Measurements from ENCODE around the gene S1PR5.

S1PR5 gene

DNA sequence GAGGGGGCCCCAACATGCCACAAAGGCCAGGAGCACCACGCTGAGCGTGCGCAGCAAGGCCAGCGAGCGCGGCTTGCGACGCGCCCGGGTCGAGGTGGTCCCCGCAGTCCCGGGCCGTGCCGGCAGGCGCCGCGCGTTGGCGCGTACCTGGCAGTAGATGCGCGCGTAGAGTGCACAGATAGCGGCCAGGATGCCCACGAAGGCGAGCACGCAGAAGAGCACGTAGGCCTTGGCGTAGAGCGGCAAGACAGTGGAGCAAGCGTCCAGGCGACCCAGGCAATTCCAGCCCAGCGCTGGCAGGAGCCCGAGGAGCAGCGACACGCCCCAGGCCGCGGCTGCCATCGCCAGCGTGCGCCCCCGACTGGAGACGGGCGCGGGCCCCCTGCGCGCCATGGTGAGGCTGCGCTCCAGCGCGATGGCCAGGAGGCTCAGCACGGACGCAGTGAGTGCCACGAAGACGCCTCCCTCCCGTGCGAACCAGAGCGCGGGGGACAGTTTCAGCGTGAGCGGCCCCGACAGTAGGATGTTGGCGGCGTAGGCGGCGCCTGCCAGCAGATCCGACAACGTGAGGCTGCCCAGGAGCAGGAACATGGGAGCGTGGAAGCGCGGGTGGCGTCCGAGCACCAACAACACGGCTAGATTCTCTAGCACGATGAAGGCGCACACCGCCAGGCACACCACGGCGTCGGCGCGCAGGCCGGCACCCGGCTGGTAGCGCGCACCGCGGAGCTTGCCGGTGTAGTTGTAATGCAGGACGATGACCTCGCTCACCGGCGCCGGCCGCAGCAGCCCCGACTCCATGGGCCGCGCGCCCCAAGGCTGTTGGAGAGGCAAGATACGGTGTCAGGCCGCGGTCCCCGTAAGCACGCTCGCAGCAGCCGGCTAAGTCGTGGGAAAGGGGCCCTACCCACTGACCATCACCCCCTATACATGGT lies 2.8 kb downstream of the S1PR5 start:
- no peak for DNase-seq (ENCODE audit: low read depth)

GRCh38 chr19:10513223-10513622 lies 4.0 kb downstream of the S1PR5 start:
- no peak for DNase-seq (ENCODE audit: low read depth)

DNA sequence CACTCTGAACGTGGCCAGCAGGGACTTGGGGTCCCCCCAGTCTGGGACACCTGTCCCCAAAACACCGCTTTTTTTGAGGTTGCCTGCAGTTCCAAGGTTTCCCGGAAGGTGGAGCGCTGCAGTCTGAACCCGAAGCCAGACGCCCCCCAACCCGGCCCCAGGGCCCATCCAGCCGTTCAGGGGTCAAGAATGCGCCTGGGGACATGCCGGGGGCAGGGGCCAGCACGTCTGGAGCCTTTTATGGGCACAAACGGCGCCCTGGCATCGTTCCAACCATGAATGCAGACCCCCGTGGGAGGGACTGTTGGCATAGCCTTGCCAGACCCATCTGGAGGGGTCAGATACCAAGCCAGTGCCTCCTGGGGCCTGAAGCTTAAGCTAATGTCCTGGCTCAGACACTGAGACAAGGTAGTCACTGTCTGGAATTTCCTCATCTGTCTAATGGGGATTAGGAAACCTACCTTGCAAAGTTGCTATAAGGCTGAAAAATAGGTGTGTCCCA lies 6.9 kb downstream of the S1PR5 start:
- DNase-seq (ENCODE audit: low read depth): no peak

DNA sequence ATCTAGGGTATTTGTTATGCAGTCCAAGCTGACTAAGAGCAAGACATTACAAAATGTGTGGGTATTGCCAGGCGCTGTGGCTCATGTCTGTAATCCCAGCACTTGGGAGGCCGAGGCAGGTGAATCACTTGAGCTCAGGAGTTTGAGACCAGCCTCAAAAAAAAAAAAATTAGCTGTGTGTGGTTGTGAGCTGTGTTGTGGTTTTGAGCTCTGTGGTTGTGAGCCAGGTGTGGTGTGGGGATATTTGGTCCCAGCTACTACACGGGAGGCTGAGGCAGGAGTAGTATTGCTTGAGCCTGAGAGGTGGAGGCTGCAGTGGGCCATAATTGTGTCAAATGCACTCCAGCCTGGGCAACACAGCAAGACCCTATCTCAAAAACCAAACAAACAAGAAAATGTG lies 8.5 kb downstream of the S1PR5 start:
- no peak for DNase-seq (ENCODE audit: low read depth)

DNA sequence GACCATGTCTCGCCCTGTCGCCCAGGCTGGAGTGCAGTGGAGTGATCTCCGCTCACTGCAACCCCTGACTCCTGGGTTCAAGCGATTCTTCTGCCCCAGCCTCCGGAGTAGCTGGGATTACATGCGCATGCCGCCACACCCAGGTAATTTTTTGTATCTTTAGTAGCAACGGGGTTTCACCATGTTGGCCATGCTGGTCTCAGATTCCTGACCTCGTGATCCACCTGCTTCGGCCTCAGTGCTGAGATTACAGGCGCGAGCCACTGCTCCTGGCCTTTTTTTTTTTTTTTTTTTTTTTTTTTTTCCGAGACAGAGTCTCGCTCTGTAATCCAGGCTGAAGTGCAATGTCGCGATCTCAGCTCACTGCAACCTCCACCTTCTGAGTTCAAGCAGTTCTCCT lies 9.2 kb downstream of the S1PR5 start:
- no peak for DNase-seq (ENCODE audit: low read depth)

DNA sequence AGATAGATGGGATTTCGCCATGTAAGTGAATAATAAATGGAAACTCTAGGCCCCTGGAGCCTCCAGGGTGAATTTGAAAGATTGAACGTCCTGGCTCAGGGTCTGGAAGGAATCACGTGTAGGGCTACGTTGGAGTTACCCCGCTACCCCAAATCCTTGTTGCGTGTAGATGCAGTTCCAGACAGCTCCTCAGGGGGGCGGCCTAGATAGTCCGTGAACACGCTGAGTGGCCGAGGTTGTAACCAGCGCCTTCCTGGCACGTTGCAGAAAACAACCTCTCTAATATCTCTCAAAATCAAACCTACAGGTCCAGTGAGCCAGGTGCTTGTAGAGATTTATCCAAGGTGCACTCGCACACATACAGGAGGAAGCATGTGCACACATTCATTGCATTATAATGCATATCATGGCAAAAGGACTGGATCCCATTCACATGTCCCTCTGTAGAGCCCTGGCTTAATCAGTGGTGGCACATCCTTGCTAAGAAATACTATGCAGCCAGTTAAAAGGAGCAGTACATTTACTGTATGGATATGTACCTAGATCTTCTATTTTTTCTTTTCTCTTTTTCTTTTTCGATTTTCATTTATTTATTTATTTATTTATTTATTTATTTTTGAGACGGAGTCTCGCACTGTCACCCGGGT lies 11.5 kb downstream of the S1PR5 start:
- peak; percentile 60 for DNase-seq (ENCODE audit: low read depth)

DNA sequence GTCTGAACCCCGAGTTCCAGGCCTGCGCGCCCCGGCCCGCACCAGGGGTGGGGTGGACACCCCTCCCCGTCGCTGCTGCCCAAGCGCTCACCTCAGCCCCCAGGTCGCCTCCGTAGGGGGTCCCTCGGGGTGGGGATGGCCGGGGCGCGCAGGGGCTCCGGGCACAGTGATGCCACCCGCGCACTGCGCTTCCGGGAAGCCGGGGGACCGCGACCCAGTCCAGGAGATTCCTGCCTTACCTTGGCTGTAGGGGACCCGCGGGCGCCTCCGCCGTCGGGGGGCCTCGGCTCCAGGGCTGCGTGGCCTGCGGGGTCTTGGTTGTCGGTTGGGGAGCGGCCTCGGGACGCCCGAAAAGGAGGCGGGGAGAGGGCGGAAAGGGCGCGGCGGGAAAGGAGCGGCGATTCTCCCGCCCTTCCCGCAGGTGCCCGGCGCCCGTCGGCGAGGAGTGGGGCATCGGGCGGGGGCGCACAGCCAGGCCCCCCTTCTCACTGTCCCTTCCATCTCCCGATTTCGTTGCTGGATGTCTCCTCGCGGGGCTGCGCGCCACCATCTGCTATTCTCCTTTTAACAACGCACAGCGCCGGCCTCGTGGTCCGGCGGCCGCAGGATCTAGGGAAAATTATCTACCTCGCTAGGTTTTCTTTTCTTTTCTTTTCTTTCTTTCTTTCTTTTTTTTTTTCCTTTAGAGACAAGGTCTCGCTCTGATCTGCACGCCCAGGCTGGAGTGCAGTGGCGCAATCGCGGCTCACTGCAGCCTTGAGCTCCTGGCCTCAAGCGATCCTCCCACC lies 14.1 kb downstream of the S1PR5 start, which contains the start of gene KEAP1:
Gene KEAP1, minus strand, starts transcription at position 355 of the 788 bp plus-strand sequence. CDS start 3,323 bp downstream, outside the sequence.
- DNase-seq (ENCODE audit: low read depth): no peak

DNA sequence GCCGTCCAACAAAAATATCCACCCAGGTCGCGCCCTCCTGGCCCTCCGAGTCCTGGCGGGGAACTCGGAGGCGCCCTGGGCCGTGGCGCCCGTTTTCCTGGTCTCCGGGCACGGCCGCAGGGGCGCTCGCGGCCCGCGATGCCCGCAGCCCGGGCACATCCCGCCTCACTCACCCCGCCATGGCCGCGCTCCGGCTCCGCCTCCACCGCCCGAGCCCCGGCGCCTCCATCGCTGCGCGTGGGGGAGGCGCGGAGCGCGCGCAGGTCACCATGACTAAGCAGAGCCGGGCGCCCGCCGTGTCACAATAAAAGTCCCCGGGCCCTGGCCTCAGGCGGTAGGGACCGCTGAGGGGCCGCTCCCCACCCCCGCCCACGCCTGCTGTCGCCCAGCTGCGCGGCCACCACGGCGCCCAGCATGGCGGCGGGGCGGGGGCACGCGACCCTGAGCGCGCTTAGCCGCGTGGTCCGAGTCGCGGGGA lies 14.7 kb downstream of the S1PR5 start:
- DNase-seq (ENCODE audit: low read depth): peak; percentile 71

DNA sequence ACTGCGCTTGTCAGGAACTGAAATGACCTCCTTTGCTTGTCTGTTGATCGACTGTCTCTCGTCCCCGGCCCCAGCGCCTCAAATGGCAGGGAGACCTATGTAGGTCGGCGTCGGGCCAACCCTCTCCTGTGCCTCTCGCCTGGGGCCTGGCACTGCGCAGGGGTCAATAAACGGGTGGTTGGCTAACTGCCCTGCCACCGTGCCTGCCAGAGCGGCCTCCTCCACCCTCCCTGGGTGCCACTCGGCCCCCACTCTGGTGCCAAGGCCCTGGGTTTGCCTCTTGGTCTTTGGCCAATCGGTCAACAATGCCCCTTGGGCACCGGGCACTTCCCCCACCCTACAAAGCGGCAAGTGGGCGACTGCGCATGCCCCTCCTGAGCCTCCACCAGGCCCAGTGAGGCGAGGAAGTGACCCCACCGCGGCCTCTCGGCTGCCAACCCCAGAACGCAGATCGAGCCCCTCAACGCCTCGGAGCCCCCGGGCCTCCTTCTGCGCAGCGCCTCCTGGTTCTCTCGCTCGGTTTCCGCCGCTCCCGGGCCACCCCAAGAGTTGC lies 15.2 kb downstream of the S1PR5 start:
- no peak for DNase-seq (ENCODE audit: low read depth)

GRCh38 chr19:10500247-10500592 lies 17.0 kb downstream of the S1PR5 start:
- DNase-seq (ENCODE audit: low read depth): no peak

- no peak for DNase-seq (ENCODE audit: low read depth)
Observed at GRCh38 chr19:10499550-10500246, 17.5 kb downstream of the S1PR5 start.

GRCh38 chr19:10497371-10497770 lies 19.9 kb downstream of the S1PR5 start:
- DNase-seq (ENCODE audit: low read depth): no peak

GRCh38 chr19:10491472-10492047 lies 25.7 kb downstream of the S1PR5 start:
- DNase-seq (ENCODE audit: low read depth): no peak

GRCh38 chr19:10486551-10486950 lies 30.7 kb downstream of the S1PR5 start:
- DNase-seq (ENCODE audit: low read depth): no peak

DNA sequence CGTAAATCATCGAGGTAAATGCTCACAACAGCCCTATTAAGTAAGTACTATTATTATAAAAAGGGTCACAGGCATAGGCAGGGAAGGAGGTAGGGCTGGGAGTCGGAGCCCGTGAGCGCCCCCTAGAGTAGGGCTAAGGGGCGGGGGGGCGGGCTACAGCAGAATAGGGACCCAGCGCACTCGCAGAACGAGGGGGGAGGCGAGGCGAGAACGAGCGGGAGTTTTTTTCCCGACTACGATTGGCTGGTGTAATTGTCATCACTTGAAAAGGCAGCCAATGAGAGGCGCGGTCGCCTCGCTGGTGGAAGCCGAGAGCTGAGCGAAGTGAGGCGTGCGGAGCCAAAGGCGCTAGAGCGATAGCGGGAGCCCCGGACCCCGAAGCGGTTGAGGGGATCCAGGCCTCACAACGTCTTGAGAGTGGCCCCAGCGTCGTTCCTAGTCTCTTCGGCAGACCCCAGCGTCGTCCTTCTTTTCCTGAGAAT lies 38.3 kb downstream of the S1PR5 start:
- peak; percentile 54 for DNase-seq (ENCODE audit: low read depth)

DNA sequence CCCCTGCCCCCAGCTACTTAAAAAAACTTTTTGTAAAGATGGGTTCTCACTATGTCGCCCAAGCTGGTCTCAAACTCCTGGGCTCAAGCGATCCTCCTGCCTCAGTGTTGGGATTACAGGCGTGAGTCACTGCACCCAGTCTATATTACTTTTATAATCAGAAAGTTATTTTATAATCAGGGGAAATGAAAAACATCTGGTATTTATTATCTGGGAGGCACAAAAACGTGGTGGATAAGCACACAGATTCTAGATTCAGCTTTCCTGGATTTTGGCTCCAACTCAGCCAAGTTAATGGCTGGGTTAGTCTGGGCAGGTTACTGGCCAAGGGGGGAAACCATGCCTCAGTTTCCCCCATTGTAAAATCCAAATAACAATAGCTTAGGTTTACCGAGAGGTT lies 38.8 kb downstream of the S1PR5 start:
- DNase-seq (ENCODE audit: low read depth): no peak

DNA sequence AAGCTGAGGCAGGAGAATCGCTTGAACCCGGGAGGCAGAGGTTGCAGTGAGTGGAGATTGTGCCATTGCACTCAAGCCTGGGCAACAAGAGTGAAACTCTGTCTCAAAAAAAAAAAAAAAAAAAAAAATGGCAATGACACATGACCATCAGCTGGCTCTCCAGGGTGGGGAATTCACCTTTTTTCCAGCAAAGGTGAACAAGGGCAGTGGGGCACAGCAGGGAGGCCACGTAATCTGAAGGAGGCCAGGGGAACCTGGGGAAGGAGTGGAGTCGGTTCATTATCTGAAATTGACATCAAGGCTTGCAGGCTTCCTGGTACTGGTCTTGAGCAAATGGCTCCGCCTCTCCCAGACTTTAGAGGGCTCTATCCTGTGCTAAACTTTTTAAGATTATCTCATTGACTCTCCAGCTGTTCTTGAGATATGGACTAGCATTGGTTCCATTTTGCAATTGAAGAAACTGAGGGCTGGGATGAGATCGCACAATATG lies 42.2 kb downstream of the S1PR5 start:
- DNase-seq (ENCODE audit: low read depth): no peak

DNA sequence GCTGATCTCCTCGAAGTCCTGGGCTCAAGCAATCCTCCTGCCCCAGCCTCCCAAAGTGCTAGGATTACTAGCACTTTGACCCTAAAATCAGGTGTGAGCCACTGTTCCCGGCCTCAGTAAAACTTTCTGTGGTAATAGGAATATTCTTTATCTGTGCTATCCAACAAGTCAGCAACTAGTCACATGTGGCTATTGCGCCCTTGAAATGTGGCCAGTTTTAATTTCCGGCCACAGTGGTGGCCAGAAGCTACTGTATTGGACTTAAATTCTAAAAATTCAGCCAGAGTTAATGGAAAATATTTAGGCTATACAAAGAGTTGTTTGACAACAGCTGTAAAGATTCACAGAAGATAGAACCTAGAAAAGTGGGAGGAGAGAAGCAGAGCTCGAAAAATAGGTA lies 44.1 kb downstream of the S1PR5 start:
- DNase-seq (ENCODE audit: low read depth): no peak

GRCh38 chr19:10471909-10472308 lies 45.3 kb downstream of the S1PR5 start:
- DNase-seq (ENCODE audit: low read depth): no peak

DNA sequence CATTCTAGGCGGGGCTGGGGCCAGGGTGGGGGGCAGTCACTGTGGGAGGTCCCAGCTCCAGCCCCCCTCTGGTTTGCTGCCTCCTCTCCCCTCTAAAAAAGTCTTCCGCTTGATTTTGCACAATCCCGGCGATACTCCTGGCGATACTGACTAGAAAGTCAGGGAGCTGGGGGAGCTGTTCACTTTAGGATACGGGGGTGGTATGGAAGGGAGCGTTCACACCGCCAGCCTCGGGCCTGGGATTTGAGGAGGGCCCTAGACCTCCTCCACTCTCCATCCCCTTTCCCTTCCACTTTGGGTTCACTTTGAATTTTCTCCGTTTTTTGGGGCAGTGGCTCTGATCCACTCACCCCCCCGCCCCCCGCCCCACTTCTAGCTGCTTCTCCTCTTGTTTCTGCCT lies 49.1 kb downstream of the S1PR5 start:
- DNase-seq (ENCODE audit: low read depth): no peak

Data from stimulated activated CD8-positive, alpha-beta memory T cell treated with anti-CD3 and anti-CD28 coated beads, Interleukin-15, amount 100 ng/mL, for 24 hours (primary cell).